Stimulated activated CD4-positive, alpha-beta T cell treated with anti-CD3 and anti-CD28 coated beads, Interleukin-4, amount 100 ng/mL, for 1 hour (primary cell): ENCODE data around the gene TBC1D8.

Experiments
- DNase-seq: peaks from one replicate; pipeline ENCODE4 v3.0.0-alpha.2; 2020

The TBC1D8 gene

DNA sequence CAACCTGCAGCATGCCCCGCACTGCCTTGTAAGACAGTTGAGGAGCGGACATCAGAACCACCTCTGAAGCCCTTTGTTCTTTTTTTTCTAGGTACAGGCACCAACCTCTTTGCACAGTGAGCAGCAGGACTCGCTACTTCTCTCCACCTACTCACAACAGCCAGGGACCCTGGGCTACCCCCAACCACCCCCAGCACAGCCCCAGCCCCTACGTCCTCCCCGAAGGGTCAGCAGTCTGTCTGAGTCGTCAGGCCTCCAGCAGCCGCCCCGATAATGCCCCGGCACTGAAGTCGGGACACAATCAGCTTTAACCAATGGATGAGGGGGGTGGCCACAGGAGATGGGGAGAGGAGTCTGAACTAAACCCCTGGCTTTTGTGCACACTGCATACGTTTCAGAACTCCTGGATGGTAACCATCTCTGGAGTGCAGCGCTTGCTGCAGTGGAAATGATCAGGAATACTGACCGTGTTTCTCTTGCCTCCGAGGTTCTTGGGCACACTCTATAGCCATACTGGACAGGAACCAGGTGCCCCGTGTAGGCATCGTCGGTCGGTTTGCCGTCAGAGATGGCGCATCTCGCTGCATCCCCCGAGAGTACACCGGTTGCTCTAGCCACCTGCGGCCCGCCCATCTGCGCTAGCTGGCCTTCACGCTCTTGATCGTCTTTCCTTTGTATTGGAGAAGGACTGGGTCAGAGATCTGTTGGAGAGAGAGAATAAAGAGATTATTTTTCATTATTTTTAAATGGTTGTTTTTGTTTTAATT is 155.7 kb downstream of the TBC1D8 start:
- DNase-seq = no peak

DNA sequence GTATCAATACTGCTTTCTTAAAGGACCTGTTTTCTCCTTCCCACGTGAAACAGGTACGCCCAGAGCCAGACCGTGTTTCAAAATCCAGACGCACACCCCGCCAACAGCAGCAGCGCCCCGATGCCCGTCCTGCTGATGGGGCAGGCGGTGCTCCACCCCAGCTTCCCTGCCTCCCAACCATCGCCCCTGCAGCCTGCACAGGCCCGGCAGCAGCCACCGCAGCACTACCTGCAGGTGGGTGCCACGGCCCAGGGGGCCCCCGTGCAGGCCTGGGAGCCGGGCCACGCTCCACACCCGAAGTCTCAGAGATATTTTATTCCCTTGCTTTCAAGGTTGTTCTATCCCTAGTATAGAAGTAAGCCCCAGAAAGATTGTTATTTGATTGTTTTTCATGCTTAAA is 157.9 kb downstream of the TBC1D8 start:
- no peak for DNase-seq

DNA sequence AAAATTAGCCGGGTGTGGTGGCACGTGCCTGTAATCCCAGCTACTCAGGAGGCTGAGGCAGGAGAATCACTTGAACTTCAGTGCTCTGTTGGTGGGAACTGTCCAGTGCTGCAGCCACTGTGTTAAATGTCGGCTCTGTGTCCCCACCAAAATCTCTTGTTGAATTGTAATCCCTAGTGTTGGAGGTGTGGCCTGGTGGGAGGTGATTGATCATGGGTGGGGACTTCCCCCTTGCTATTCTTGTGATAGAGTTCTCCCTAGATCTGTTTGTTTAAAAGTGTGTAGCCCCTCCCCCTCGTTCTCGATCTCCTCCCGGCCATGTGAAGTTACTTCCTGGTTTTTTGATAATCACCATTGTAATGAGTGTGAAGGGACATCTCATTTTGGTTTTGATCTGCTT is 158.9 kb downstream of the TBC1D8 start:
- no peak for DNase-seq

DNA sequence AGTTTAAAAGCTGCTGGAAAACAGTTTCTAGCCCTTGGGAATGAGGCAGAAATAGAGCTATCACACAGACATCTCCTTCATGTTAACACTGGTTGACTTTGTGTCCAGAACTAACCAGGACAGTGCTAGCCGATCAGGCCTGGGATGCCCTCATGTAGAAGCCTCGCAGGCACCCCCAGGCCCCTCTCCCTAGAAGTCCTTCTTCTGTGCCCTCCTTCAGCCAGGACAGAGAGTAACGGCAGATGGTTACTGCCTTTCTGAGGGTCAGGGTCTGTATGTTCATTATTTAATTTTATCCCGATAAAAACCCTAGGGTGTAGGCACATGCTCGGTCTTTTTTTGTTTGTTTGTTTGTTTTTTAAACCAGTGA is 159.8 kb downstream of the TBC1D8 start:
- no peak for DNase-seq

DNA sequence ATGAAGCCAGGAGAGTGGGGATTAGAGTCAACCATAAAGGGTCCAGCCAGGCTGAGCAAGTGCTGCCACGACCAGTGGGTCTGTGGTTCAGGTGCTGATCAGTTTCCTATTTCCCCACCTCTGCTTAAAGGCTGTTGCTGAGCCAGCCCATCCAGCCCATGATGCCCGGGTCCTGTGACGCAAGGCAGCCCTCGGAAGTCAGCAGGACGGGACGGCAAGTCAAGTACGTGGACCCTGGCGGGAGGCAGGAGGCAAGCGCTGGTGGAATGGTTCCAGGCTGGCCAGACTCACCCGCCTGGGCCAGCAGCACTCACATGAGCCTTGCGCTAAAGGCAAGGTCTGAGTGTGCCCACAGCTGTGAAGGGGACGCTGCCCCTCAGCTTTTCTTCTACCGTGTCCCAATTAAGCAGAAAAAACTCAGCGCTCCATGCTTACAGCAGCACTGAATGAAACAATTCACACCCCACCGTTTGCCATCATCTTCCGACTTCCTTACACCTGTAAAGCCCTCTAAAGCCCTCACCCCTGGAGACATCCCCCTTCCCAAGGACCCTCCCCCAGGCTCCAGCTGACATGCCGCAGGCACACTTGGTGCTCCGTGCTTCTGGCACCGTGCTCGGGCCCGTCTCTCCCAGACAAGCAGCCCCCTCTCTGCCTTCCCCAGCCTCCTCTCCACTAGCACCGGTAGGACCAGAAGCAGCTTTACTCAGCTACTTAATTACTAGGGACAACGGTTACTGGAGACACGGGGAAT is 160.4 kb downstream of the TBC1D8 start:
- DNase-seq = no peak

DNA sequence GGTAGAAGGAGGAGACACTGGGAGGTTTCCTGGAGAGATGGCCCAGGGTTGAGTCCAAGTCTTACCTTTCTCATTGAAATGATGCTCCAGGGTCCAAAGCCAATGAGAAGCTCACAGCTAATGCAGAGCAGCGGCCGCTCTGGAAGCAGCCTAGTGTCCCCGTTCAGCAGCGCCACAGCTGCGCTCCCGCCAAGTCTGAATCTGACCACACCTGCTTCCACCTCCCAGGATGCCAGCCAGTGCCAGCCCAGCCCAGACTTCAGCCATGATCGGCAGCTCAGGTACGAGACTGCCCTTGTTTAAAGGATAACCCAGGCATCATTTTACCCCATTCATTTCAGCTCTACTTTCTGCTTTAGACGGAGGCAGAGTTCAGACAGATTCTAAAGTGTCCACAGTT is 161.0 kb downstream of the TBC1D8 start:
- DNase-seq = no peak

DNA sequence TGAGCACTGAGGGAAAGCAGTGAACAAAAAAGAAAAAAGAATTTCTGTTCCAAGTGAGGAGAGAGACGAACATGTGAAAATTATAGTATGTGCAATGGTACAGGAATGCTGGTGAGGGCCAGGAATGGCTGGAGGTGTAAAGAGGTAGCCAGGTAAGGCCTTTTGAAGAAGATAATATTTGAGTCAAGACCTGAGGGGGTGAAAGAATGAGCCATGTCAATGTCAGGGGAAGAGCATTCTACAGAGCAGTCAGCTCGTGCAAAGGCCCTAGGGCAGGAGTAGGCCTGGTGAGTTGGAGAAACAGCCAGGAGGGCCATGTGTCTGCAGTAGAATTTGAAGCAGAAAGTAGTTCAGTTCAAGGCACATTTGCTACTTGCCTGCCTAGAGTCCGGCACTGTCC is 161.5 kb downstream of the TBC1D8 start:
- DNase-seq = no peak

DNA sequence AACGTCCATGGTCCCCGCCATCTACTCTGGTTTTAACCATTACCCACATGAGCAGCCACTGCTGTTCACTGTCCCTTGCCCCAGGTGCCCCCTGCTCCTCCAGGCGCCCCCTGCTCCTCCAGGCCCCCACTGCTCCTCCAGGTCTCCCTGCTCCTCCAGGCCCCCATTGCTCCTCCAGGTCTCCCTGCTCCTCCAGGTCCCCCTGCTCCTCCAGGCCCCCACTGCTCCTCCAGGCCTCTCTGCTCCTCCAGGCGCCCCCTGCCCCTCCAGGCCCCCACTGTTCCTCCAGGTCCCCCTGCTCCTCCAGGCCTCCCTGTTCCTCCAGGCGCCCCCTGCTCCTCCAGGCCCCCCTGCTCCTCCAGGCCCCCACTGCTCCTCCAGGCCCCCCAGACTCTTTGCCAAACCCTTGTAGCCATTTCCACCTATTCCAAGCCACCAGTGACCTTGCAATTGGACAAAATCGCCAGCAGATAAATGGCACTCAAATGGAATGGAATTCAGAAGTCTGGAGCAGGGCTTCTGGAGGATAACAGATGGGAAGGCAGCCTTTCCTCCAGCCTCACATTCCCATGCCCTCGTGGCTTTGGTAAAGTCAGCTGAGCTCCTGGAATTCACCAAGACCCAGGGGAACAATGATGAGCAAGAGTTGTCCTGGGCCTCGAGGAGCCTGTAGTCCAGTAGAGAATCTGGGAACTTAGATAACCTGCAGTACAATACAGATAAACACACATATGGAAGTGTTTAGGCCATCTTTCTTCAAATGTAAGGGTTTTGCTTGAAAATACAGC is 162.4 kb downstream of the TBC1D8 start:
- DNase-seq = no peak

DNA sequence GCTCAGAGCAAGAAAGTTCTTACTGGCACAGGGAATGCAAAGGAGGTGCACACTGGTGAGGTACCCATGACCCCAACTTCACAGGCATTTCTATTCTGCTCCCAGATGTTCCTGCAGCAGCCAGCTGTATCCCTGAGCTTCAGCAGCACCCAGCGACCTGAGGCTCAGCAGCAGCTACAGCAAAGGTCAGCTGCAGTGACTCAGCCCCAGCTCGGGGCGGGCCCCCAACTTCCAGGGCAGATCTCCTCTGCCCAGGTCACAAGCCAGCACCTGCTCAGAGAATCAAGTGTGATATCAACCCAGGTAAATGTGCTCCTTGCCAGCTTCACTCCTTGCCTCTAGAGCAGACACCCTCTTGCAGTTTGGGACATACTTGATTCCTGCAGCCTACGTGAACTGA is 163.2 kb downstream of the TBC1D8 start:
- DNase-seq = no peak

DNA sequence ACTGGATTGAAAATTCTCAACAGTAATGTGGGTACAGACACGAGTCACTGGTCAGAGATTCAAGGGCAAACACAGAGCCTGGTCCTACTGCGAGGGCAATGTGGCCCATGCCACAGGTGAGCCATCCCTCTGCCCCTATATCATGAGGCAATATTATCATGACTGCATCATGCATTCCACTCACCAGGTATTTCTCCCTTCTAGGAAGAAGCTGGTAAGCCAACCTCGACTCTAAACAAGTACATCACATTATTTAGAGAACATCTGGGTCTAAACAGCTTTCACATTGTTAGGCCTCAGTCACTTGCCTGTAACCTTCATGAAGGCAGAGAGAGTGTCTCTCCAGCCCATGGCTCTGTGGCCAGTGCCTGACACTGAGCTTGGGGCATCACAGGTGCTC is 163.6 kb downstream of the TBC1D8 start:
- DNase-seq = no peak

DNA sequence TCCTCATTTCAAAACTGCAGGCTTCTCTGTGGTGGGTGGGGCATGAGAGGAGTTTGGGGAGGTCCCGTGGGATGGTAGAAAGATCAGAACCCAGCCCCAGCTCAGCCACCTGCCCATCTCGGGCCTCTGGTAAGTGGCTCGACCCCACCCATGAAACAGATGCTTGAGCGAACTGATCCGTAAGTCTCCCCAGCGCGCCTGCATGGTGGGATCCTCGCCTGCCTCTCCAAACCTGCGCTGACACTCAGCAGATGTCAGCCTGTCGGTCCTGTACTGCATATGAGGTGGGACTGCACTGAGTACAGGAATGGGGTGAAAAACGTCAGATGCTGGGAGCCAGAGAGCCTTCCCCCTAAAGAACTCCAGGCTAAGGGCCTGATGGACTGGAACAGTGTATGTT is 165.0 kb downstream of the TBC1D8 start:
- DNase-seq = no peak

DNA sequence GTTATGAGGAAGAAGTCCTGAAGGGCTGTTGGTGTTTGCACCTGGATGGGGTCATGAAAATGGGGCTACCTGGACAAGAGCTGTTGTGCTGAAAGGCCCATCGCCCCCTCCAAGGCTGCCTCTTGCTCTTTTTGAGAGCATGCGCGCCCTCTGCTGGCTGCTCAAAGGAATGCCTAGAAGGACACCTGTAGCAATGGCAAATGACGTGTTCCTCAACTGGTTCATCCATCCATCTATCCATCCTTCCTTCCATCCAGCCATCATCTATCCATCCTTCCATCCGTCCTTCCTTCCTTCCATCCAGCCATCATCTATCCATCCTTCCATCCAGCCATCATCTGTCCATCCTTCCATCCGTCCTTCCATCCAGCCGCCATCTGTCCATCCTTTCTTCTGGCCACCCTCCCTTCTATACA is 166.3 kb downstream of the TBC1D8 start:
- peak; percentile 81 for DNase-seq

DNA sequence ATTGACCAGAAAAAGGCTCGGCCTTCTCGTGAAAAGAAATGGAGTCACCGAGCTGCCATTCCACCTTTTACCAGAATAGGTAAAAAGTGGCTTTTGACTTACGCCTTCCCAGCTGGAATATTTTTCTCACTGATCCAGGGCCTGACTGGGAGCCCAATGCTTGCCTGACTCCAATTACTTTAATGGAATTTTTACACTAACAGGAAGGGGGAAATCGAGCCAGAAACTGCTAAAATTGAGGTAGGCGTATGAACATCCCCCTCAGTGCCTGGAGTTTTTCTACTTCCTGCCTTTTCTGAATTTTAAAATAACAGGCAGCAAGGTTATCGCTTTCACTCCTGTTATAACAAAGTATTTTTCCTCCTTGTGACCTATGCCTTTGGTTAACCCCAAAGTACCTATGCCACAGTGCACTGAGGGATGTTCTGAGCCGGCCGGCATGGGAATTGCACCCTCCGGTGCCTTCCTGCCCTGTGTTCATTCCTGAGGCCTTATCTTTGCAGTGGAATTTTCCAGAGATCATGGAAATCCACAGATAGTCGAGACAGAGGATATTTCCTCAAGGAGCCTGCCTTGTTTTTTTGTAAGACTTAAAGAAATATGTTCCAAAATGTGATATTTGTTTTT is 167.4 kb downstream of the TBC1D8 start:
- no peak for DNase-seq

DNA sequence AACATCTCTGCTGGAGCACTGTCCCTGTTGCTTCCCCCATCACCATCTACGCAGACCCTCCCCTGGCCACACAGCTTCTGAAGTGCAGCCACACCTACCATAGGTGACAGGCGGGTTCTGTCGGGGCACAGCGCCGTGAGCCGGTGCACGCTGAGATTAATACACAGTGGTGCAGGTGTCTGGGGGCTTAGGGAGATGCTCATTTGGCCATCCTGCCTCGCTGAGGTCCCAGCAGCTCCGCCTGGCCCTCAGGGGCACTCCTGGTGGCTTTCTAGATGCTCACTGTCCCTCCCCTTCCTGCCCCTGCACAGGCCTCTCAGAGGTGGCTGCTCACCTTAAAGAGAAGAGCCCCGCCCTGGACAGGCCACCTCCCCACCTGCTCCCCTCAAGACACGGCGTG is 168.0 kb downstream of the TBC1D8 start:
- no peak for DNase-seq

DNA sequence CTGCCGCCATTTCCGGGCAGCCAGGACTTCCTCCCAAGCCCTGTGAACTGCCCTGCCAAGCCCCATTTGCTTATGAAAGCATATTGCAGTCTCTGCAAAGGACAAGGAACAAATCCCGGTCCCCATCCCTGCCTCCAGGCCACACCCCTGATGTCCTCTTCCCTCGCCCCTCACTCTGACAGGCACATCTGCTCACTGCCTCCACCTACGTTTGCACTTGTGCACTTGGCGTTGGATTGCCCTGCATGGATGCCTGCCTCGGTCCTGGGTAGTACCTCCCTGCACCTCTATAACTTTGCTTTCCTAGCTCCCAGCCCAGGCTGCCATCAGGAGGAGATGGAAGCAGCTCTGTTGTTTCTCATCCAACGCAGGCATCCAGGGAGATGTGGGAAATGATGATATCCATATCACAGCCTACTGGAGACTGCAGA is 168.7 kb downstream of the TBC1D8 start:
- no peak for DNase-seq

DNA sequence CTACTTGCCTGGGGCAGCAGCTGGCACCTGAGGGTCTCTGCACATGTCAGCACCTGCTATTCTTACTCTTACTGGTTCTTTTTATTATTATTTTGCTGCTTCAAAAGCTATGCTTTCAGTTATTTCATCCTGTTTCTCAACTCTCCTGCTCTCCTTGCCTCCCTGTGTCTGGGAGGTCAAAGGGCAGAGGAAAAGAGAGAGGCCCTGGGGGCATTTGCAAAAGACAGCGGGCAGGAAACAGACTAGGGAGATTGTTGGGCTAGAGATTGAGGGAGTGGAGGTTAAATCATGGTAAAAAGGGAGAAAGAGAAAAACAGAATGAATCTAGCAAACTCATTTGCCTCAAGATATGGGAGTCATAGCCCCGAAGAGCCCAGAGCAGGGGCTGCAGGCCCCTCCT is 170.2 kb downstream of the TBC1D8 start:
- no peak for DNase-seq

DNA sequence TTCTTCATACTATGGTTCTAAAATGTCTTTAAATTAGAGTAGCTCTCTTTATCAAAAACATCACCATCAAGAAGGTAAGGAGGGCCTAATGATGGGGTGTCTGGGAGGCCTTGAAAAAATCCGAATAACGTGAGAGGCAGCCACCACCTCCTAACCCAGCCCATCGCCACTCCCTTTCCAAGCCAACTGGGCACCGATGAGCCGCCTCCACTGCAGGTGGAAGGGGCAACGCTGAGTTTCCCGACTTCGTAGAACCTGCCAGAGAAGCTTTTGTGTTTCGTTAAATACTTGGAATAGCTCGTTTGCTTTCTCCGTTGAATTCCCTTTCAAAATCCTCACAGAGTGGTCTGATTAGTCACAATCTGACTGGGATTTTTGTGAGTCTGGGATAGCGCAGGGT is 171.1 kb downstream of the TBC1D8 start:
- no peak for DNase-seq

DNA sequence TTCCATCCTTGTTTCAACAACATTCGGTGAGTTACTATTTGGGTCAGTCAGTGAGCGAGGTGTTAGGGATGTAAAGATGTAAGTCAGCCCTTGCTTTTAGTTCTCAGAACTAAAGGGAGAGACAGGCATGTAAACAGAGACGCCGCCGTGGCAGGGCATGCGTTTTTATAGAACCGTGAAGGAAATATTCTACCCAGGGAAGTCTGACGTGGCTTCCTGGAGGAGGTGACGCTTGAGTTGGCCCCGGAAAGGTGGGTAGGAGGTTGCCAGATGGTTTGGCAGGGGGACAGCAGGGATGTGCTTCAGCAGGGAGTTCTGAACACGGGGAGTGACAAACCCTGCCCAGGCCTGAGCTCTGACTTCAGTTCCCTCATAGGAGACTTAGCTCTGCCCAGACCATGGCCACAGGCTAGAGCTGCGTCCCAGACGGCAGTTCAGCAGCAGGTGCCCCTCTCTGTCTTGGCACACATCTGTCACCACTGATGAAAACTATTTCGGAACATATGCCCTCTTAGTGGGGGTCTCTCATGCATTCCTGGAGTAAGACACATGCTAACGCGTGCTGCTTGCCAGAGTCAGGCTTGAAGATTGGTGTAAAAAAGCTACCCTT is 172.5 kb downstream of the TBC1D8 start:
- no peak for DNase-seq

DNA sequence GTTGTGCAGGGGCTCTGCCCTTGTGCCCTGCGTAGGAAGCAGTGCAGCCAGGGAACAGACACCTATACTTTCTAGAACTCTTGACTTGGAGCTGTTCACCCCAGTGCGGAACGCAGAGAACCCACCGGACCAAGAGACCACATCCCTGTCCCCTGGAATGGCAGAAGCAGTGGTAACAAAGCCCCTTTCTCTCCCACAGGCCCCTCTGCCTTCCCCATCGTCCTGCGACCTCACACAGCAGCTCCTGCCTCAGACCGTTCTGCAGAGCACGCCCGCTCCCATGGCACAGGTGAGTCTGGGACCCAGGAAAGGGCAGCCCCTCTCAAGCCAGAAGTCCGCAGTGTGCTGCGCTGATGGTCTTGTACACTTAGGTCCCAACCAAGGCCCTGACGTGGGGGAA is 173.7 kb downstream of the TBC1D8 start:
- DNase-seq = no peak

DNA sequence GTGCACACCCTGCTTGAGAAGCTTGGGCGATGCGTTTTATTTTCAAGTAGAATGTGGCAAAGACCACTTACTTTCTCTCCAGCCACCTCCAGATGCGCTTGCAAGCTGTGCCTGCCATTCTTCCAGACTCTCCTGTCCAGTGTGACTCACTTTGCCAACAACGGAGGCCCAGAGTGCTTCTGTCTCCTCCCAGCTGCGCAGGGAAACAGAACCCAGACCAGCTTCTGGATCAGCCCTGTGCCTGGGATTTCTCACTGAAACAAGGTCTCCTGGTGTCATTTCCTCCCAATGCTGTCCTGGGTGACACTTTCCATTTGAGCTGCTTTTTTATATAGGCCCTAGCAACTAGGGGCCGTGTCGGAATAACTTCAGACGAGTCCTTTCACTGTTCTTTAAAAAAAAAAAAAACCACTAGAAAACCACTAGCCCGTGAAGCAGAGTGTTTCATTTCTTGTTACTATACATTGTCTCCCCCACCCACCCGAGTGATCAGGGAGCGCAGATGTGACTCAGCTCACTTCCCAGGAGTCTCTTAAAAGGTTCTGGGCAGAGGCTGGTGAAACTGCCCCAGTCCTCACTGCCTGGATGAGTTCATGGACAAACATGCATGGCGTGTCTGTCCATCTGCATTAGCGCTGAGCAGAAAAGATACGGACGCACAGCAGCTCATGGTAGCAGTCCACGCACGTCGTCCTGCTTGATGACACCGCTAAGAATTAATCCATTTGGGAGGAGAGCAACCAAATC is 174.4 kb downstream of the TBC1D8 start:
- DNase-seq = no peak

DNA sequence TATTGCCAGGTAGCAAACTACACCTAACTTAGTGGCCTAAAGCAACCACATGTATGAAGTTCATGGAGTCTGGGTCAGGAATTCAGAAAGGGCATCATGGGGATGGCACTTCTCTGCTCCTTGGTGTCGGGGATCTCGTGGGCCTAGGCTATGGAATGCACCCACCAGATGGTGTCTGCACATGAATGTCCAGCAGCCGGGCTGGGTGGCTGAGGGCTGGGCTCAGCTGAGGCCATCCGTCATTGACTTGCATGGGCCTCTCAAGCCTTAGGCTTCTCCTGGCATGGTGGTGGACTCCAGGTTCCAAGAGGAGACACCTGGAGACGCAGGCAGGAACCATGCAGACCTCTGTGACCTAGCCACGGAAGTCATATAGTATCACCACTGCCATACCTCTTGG is 175.1 kb downstream of the TBC1D8 start:
- no peak for DNase-seq

DNA sequence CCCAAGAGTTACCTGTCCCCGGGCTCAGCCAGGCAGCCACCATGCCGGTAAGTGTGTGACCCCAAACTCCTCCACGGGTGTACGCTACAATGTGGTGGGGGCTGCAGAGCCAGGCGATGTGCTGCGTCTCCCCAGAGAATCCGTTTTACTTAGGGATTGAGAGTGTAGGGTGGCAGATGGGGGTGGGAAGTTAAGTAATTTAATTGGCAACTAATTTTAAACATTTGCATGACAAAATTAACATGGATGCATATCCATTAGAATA is 175.7 kb downstream of the TBC1D8 start:
- DNase-seq = no peak
